ENCODE results near the gene IPO5. TPM values are rescaled to one million over a fixed set of nuclear protein-coding genes. Genes with fewer than 3 reads are reported as not detected.

Gene IPO5
- total RNA-seq, 1 experiment from 2014 or later, result 247 TPM

GRCh38 chr13:97979051-97979450 lies 25.6 kb downstream of the IPO5 start:
- Mint-ChIP-seq H3K27me3 (ENCODE audit: insufficient read depth, unreplicated experiment) (no peaks in the 10 kb centered on the region), H3K4me1 (ENCODE audit: low read depth, unreplicated experiment) (peaks cover 6% of the 10 kb centered on the region), H3K36me3 (ENCODE audit: insufficient read depth, unreplicated experiment) (peaks cover 43% of the 10 kb centered on the region), H3K4me3 (ENCODE audit: unreplicated experiment) (no peak overlapping the region), H3K27ac (ENCODE audit: unreplicated experiment) (no peak overlapping the region), H3K9me3 (ENCODE audit: unreplicated experiment) (no peaks in the 10 kb centered on the region)
- Histone ChIP-seq H3K36me3 (ENCODE audit: control insufficient read depth, insufficient read depth, low read length) (no peaks in the 10 kb centered on the region), H3K27me3 (replicated peaks; ENCODE audit: control insufficient read depth, insufficient read depth, low read length) (no peaks in the 10 kb centered on the region), H3K4me3 (ENCODE audit: low read depth, low read length) (no peak overlapping the region), H3K9me3 (no peaks in the 10 kb centered on the region), H3K4me1 (peaks cover 24% of the 10 kb centered on the region)
- DNase-seq, result no peak
- intact Hi-C loops (cut with micrococcal nuclease; ENCODE audit: unreplicated experiment), result no loop called here
- TF ChIP-seq CTCF (IDR thresholded peaks at IDR 0.05; ENCODE audit: insufficient read depth in 1 of 2, low read depth in 1 of 2, low read length in 1 of 2, severe bottlenecking in 1 of 2, unreplicated experiment in 1 of 2), result no peak
- BruUV-seq (replicated peaks), result no TSS peak
- ChIA-PET CTCF (no interaction called here), POLR2A (interaction anchor here (0.7 kb wide), 1 partner anchor 10 kb away, joined by 3 read pairs; no protein-coding TSS in a partner anchor)

GRCh38 chr13:97979556-97979955 lies 26.1 kb downstream of the IPO5 start:
- Mint-ChIP-seq H3K4me1 (ENCODE audit: low read depth, unreplicated experiment) (peaks cover 6% of the 10 kb centered on the region), H3K27me3 (ENCODE audit: insufficient read depth, unreplicated experiment) (no peaks in the 10 kb centered on the region), H3K9me3 (ENCODE audit: unreplicated experiment) (no peaks in the 10 kb centered on the region), H3K4me3 (ENCODE audit: unreplicated experiment) (no peak overlapping the region), H3K36me3 (ENCODE audit: insufficient read depth, unreplicated experiment) (peaks cover 48% of the 10 kb centered on the region), H3K27ac (ENCODE audit: unreplicated experiment) (no peak overlapping the region)
- no peak for TF ChIP-seq CTCF (IDR thresholded peaks at IDR 0.05; ENCODE audit: insufficient read depth in 1 of 2, low read depth in 1 of 2, low read length in 1 of 2, severe bottlenecking in 1 of 2, unreplicated experiment in 1 of 2)
- Histone ChIP-seq H3K9me3 (no peaks in the 10 kb centered on the region), H3K36me3 (ENCODE audit: control insufficient read depth, insufficient read depth, low read length) (no peaks in the 10 kb centered on the region), H3K4me3 (ENCODE audit: low read depth, low read length) (no peak overlapping the region), H3K27me3 (replicated peaks; ENCODE audit: control insufficient read depth, insufficient read depth, low read length) (no peaks in the 10 kb centered on the region), H3K4me1 (peaks cover 24% of the 10 kb centered on the region)
- DNase-seq, result no peak
- no TSS peak for BruUV-seq (replicated peaks)
- POLR2A ChIA-PET, result no interaction called here
- intact Hi-C loops (cut with micrococcal nuclease; ENCODE audit: unreplicated experiment), result no loop called here
- CTCF ChIA-PET, result no interaction called here

GRCh38 chr13:97982286-97982685 lies 28.8 kb downstream of the IPO5 start:
- Mint-ChIP-seq H3K27ac (ENCODE audit: unreplicated experiment) (no peak overlapping the region), H3K27me3 (ENCODE audit: insufficient read depth, unreplicated experiment) (no peaks in the 10 kb centered on the region), H3K4me1 (ENCODE audit: low read depth, unreplicated experiment) (peaks cover 6% of the 10 kb centered on the region), H3K9me3 (ENCODE audit: unreplicated experiment) (no peaks in the 10 kb centered on the region), H3K4me3 (ENCODE audit: unreplicated experiment) (no peak overlapping the region), H3K36me3 (ENCODE audit: insufficient read depth, unreplicated experiment) (peaks cover 65% of the 10 kb centered on the region)
- H3K27me3 ChIP-seq (replicated peaks; ENCODE audit: control insufficient read depth, insufficient read depth, low read length), result no peaks in the 10 kb centered on the region
- ChIA-PET POLR2A (no interaction called here), CTCF (no interaction called here)
- DNase-seq, result no peak
- peaks cover 24% of the 10 kb centered on the region for H3K4me1 ChIP-seq
- H3K36me3 ChIP-seq (ENCODE audit: control insufficient read depth, insufficient read depth, low read length), result peaks cover 3% of the 10 kb centered on the region
- BruUV-seq (replicated peaks), result no TSS peak
- intact Hi-C loops (cut with micrococcal nuclease; ENCODE audit: unreplicated experiment), result no loop called here
- H3K9me3 ChIP-seq, result no peaks in the 10 kb centered on the region
- no peak for TF ChIP-seq CTCF (IDR thresholded peaks at IDR 0.05; ENCODE audit: insufficient read depth in 1 of 2, low read depth in 1 of 2, low read length in 1 of 2, severe bottlenecking in 1 of 2, unreplicated experiment in 1 of 2)
- no peak overlapping the region for H3K4me3 ChIP-seq (ENCODE audit: low read depth, low read length)

Data from Caco-2 (cell line).